IMR-90 (cell line): ENCODE data around the gene RHOU. TPM values are rescaled to one million over a fixed set of nuclear protein-coding genes. Genes with fewer than 3 reads are reported as not detected.
A peak's percentile ranks its signal among the peaks of the same experiment; 100 is the strongest.

Experiments used
- ATAC-seq: fragments of 200-7000 bp; cut with Tn5 transposase; 2 replicates; pipeline ENCODE4 v1.9.1; 2020; ENCODE audit warnings: low read depth, mild to moderate bottlenecking, moderate library complexity
- BruUV-seq: library from RNA; stranded (reverse); fragments of 400-500 nt; replicated peaks from 2 replicates; lab custom pipeline; 2021; lab: Mats Ljungman, UMichigan
- CTCF ChIA-PET: fragments of 300-600 bp; formaldehyde crosslinking; extraction: SDS; loops from one replicate; lab custom pipeline; 2021; ENCODE audit warnings: antibody characterized with exemption; lab: Yijun Ruan, JAX
- POLR2A ChIA-PET: fragments of 300-600 bp; sonication (Branson Sonifier 250); formaldehyde crosslinking; loops from one replicate; lab custom pipeline; 2022; ENCODE audit warnings: antibody characterized with exemption; ENCODE audit not compliant: unreplicated experiment; lab: Charles Lee
- DNase-seq: peaks from one replicate; pipeline ENCODE4 v3.0.0; 2013
- H2AFZ ChIP-seq: replicated peaks from 2 replicates; pipeline ENCODE3; 2013; ENCODE audit warnings: low read length, mild to moderate bottlenecking; ENCODE audit not compliant: poor library complexity
- H2AK5ac ChIP-seq: 2 replicates; pipeline ENCODE4 v1.6.1; 2013; ENCODE audit warnings: low read depth, low read length, inconsistent platforms
- H2AK9ac ChIP-seq: replicated peaks from 2 replicates; pipeline ENCODE3; 2013; ENCODE audit warnings: mild to moderate bottlenecking, low read depth, low read length, moderate library complexity; ENCODE audit not compliant: poor library complexity
- H2BK120ac ChIP-seq: 2 replicates; pipeline ENCODE4 v1.6.1; 2013; ENCODE audit warnings: low read depth, low read length, inconsistent platforms
- H2BK15ac ChIP-seq: 3 replicates; pipeline ENCODE4 v1.6.1; 2013; ENCODE audit warnings: low read depth, low read length, inconsistent platforms
- H2BK20ac ChIP-seq: 2 replicates; pipeline ENCODE4 v1.6.1; 2013; ENCODE audit warnings: low read depth, mild to moderate bottlenecking, inconsistent platforms, low read length, moderate library complexity
- H2BK5ac ChIP-seq: 2 replicates; pipeline ENCODE4 v1.6.1; 2013; ENCODE audit warnings: mild to moderate bottlenecking, low read depth, low read length, inconsistent platforms; ENCODE audit not compliant: poor library complexity, severe bottlenecking
- H3K14ac ChIP-seq: replicated peaks from 2 replicates; pipeline ENCODE4 v1.6.1; 2013; ENCODE audit warnings: low read depth, low read length, inconsistent platforms
- H3K18ac ChIP-seq: 2 replicates; pipeline ENCODE4 v1.6.1; 2013; ENCODE audit warnings: low read depth, low read length, control low read depth
- H3K23ac ChIP-seq: 2 replicates; pipeline ENCODE4 v1.6.1; 2013; ENCODE audit warnings: low read depth, low read length, inconsistent platforms
- H3K27ac ChIP-seq: 2 replicates; pipeline ENCODE4 v1.5.1; 2013; ENCODE audit warnings: mild to moderate bottlenecking, control low read depth, low read length; ENCODE audit not compliant: insufficient read depth
- H3K27me3 ChIP-seq: 2 replicates; pipeline ENCODE4 v1.6.1; 2013; ENCODE audit warnings: low read length; ENCODE audit not compliant: control insufficient read depth, insufficient read depth
- H3K36me3 ChIP-seq: 2 replicates; pipeline ENCODE4 v1.6.1; 2013; ENCODE audit warnings: low read length, mixed read lengths; ENCODE audit not compliant: control insufficient read depth, insufficient read depth
- H3K4ac ChIP-seq: 2 replicates; pipeline ENCODE4 v1.6.1; 2013; ENCODE audit warnings: low read depth, low read length, inconsistent platforms
- H3K4me1 ChIP-seq: 2 replicates; pipeline ENCODE4 v1.6.1; 2013; ENCODE audit warnings: low read length, mixed read lengths; ENCODE audit not compliant: control insufficient read depth, insufficient read depth
- H3K4me2 ChIP-seq: 2 replicates; pipeline ENCODE4 v1.6.1; 2013; ENCODE audit warnings: low read depth, mild to moderate bottlenecking, control low read depth, low read length, moderate library complexity
- H3K4me3 ChIP-seq: 2 replicates; pipeline ENCODE4 v1.5.1; 2013; ENCODE audit warnings: low read depth, mild to moderate bottlenecking, control low read depth, low read length, moderate library complexity; ENCODE audit not compliant: insufficient read depth
- H3K56ac ChIP-seq: 2 replicates; pipeline ENCODE4 v1.6.1; 2013; ENCODE audit warnings: low read length, inconsistent platforms; ENCODE audit not compliant: insufficient read depth; ENCODE audit errors: extremely low read depth
- H3K79me1 ChIP-seq, 2 experiments: 2 replicates each; pipeline ENCODE4 v1.6.1; 2013; ENCODE audit warnings: low read length in 2 of 2, inconsistent platforms in 1 of 2, low read depth in 1 of 2
- H3K9ac ChIP-seq: 2 replicates; pipeline ENCODE4 v1.6.1; 2013; ENCODE audit warnings: low read depth, low read length, control low read depth
- H3K9me1 ChIP-seq: 2 replicates; pipeline ENCODE4 v1.6.1; 2013; ENCODE audit warnings: low read length, inconsistent platforms; ENCODE audit not compliant: insufficient read depth
- H3K9me3 ChIP-seq: 2 replicates; pipeline ENCODE4 v1.6.1; 2013; ENCODE audit warnings: low read length; ENCODE audit not compliant: control insufficient read depth, insufficient read depth
- H4K20me1 ChIP-seq: 2 replicates; pipeline ENCODE4 v1.6.1; 2013; ENCODE audit warnings: low read length, inconsistent platforms; ENCODE audit not compliant: insufficient read depth
- H4K5ac ChIP-seq: 2 replicates; pipeline ENCODE4 v1.6.1; 2013; ENCODE audit warnings: mild to moderate bottlenecking, low read depth, low read length, control low read depth
- H4K8ac ChIP-seq, 2 experiments: 2 replicates each; pipeline ENCODE4 v1.6.1; 2013; ENCODE audit warnings: low read depth in 2 of 2, low read length in 2 of 2, control low read depth in 1 of 2, inconsistent platforms in 1 of 2
- H4K91ac ChIP-seq: 2 replicates; pipeline ENCODE4 v1.6.1; 2013; ENCODE audit warnings: low read depth, low read length, inconsistent platforms; ENCODE audit not compliant: insufficient read depth
- BHLHE40 ChIP-seq: fragments of 150-350 bp; IDR thresholded peaks from 2 replicates; pipeline ENCODE4 v1.6.1; 2016; ENCODE audit warnings: mild to moderate bottlenecking, low read depth, low read length
- CEBPB ChIP-seq: IDR thresholded peaks from 2 replicates; pipeline ENCODE4 v1.6.1; 2012; ENCODE audit warnings: low read depth, low read length, improper control_type of control experiment
- CTCF ChIP-seq: conservative IDR thresholded peaks from 2 replicates; pipeline ENCODE4 v1.5.1; 2012; ENCODE audit warnings: mild to moderate bottlenecking, low read depth, low read length, improper control_type of control experiment
- ELK1 ChIP-seq: fragments of 150-350 bp; IDR thresholded peaks from 2 replicates; pipeline ENCODE4 v1.6.1; 2016; ENCODE audit warnings: low read depth, mild to moderate bottlenecking, low read length, moderate library complexity, borderline replicate concordance
- FOS ChIP-seq: fragments of 150-350 bp; IDR thresholded peaks from 2 replicates; pipeline ENCODE4 v1.6.1; 2016; ENCODE audit warnings: low read depth, low read length
- MAZ ChIP-seq: IDR thresholded peaks from 2 replicates; pipeline ENCODE4 v1.6.1; 2012; ENCODE audit warnings: low read depth, mild to moderate bottlenecking, low read length, improper control_type of control experiment, moderate library complexity, borderline replicate concordance
- NFE2L2 ChIP-seq: fragments of 150-350 bp; IDR thresholded peaks from 2 replicates; pipeline ENCODE4 v1.6.1; 2016; ENCODE audit warnings: low read depth, mild to moderate bottlenecking, low read length
- POLR2A ChIP-seq: IDR thresholded peaks from 2 replicates; pipeline ENCODE4 v1.6.1; 2012; ENCODE audit warnings: mild to moderate bottlenecking, low read depth, low read length
- SMC3 ChIP-seq: fragments of 150-350 bp; IDR thresholded peaks from 2 replicates; pipeline ENCODE4 v1.6.1; 2016; ENCODE audit warnings: low read depth, mild to moderate bottlenecking, antibody characterized with exemption, low read length, moderate library complexity
- USF2 ChIP-seq: fragments of 150-350 bp; IDR thresholded peaks from 2 replicates; pipeline ENCODE4 v1.6.1; 2017; ENCODE audit warnings: mild to moderate bottlenecking, antibody characterized with exemption, low read length, low read depth
- WGBS, 2 experiments: methylation state at CpG; one replicate each; pipeline versions ENCODE4 v1.1.5 to v1.1.7; 2013; ENCODE audit warnings: missing lambda C conversion rate in 2 of 2; ENCODE audit not compliant: insufficient read length in 1 of 2; ENCODE audit errors: extremely low coverage in 2 of 2; 5-methylcytosine and 5-hydroxymethylcytosine counted together
- dilution Hi-C: fragments of 300-500 bp; cut with HindIII; formaldehyde crosslinking; loops from one replicate; pipeline ENCODE4 v1.14.3; 2018; ENCODE audit warnings: low sequenced_read_pairs; ENCODE audit not compliant: unreplicated experiment
- in situ Hi-C: fragments of 300-500 bp; cut with MboI; formaldehyde crosslinking; loops from 3 replicates; pipeline ENCODE4 v1.14.3; 2019; ENCODE audit warnings: low sequenced_read_pairs, inconsistent platforms, mixed read lengths
- intact Hi-C: fragments of 100-400 bp; cut with micrococcal nuclease; formaldehyde crosslinking; loops from 2 replicates; pipeline ENCODE4 v1.10.0; 2022
- polyA plus RNA-seq, 3 experiments: library from polyadenylated mRNA; depleted of rRNA; stranded (reverse); fragments of >200 nt; gene quantifications; 2 replicates each; pipeline ENCODE4 v1.2.3, GENCODE V29; 2012; ENCODE audit warnings: low replicate concordance in 1 of 3
- total RNA-seq: library from RNA; depleted of rRNA; stranded (reverse); fragments of >200 nt; gene quantifications from 2 replicates; pipeline ENCODE4 v1.2.3, GENCODE V29; 2012

The RHOU gene
- total and polyA plus RNA-seq, 2 of the 4 experiments (the other 2 are of a cell fraction) = 0.44 to 0.72 TPM

- peak overlapping the region; percentile 95 for H2BK5ac ChIP-seq
- H2BK120ac ChIP-seq = peak overlapping the region; percentile 89
- H3K4me1 ChIP-seq = peaks cover 22% of the 10 kb centered on the region
- no peaks in the 10 kb centered on the region for H3K9me3 ChIP-seq
- H2BK15ac ChIP-seq = peak overlapping the region; percentile 97; the same call in 2 of the 3 replicates
- peak overlapping the region; percentile 99 for H2AK5ac ChIP-seq
- H4K8ac ChIP-seq = peak overlapping the region; percentile 64 to 86
- no TSS peak for BruUV-seq
- no peak overlapping the region for H3K4me3 ChIP-seq
- no peak overlapping the region for H2AFZ ChIP-seq
- H3K56ac ChIP-seq = peak overlapping the region; percentile 44
- peak overlapping the region; percentile 70 for H3K4me2 ChIP-seq
- ChIA-PET CTCF (interaction anchor here (0.6 kb wide), 1 partner anchor 951 kb away, joined by 3 read pairs; no protein-coding TSS in a partner anchor), POLR2A (no interaction called here)
- H3K27me3 ChIP-seq = peaks cover 3% of the 10 kb centered on the region; the same call in 1 of the 2 replicates
- dilution Hi-C loops = no loop called here
- H3K23ac ChIP-seq = peak overlapping the region; percentile 95
- in situ Hi-C loops = no loop called here
- peak overlapping the region; percentile 82 for H2BK20ac ChIP-seq
- peak overlapping the region; percentile 75; the same call in 1 of the 2 replicates for H3K14ac ChIP-seq
- peak overlapping the region; percentile 75 for H3K9ac ChIP-seq
- ATAC-seq = peak; percentile 79
- intact Hi-C loops = no loop called here
- H3K36me3 ChIP-seq = no peaks in the 10 kb centered on the region
- TF ChIP-seq CEBPB = no peak
- TF ChIP-seq USF2 = no peak
- no peak for TF ChIP-seq FOS
- no peak for TF ChIP-seq POLR2A
- TF ChIP-seq NFE2L2 = no peak
- TF ChIP-seq ELK1 = no peak
- TF ChIP-seq SMC3 = no peak
- no peak for TF ChIP-seq MAZ
- no peak for TF ChIP-seq CTCF
- TF ChIP-seq BHLHE40 = no peak
- no CpG with 5 or more reads among the region's 8 CpGs for WGBS, 2 experiments
- no peaks in the 10 kb centered on the region for H4K20me1 ChIP-seq
- peak; percentile 63 for DNase-seq
- H3K18ac ChIP-seq = peak overlapping the region; percentile 96
- H4K91ac ChIP-seq = peak overlapping the region; percentile 95
- H3K79me1 ChIP-seq = no peaks in the 10 kb centered on the region
- H2AK9ac ChIP-seq = no peak overlapping the region
- peaks cover 12% of the 10 kb centered on the region for H3K9me1 ChIP-seq
- H3K4ac ChIP-seq = peak overlapping the region; percentile 96
- H3K27ac ChIP-seq = peak overlapping the region; percentile 99
- H4K5ac ChIP-seq = peak overlapping the region; percentile 95
These were observed 46.0 kb downstream of the RHOU start for GRCh38 chr1:228781161-228781808.
